ENCODE data around the gene SGMS2.

Gene SGMS2

DNA sequence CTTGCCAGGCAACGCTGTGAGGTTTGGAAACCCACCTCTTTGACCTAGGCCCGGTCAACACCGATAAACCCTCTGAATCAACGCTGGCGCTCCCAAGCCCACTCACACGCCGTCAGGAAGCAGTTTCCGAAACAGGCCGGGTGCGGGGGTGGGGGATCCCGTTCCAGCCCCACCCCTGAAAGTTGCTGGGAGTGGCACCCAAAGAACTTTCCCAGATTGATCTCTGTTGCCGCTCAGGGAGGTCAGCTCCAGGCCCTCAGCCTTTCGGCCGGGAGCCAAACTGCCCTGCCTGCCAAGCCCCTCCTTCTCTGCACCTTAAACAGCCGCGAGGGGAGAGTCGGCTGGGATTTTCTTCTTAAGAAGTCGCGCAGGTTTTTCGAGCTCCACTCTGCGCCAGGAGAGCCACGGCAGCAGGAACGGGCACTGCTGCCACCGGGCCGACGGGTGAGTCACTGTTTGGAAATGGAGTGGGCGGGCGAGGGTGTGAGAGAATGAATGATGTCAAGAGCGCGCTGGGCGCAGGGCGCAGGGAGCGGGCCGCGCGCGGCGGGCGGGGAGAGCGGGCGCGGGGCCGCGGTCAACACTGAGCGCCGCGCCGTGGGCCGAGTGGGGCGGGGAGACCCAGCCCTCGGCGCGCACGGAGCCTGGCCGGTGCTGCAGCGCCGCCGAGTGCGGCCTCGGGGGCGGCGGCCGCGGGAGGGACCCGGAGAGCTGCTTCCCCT is at the start of gene SGMS2:
TSS of gene SGMS2 (plus strand) at position 583 of the 722 bp plus-strand sequence. CDS start 70,622 bp downstream, outside the sequence.
- H3K4me1 ChIP-seq (ENCODE audit: control insufficient read depth, insufficient read depth, low read length), result peaks cover 22% of the 10 kb centered on the region
- H3K36me3 ChIP-seq (ENCODE audit: control insufficient read depth, insufficient read depth, low read length), result no peaks in the 10 kb centered on the region
- H3K4me3 ChIP-seq (ENCODE audit: low read depth, low read length), result peak within 1 kb of the TSS; percentile 68
- peak within 1 kb of the TSS; percentile 38 for H3K9ac ChIP-seq (ENCODE audit: low read depth, low read length)
- peaks cover 94% of the 10 kb centered on the region for H3K27me3 ChIP-seq (ENCODE audit: control insufficient read depth, insufficient read depth, low read length)
- peak within 1 kb of the TSS; percentile 83 for H3K27ac ChIP-seq (ENCODE audit: low read depth, low read length)
- no peaks in the 10 kb centered on the region for H3K9me3 ChIP-seq (ENCODE audit: control insufficient read depth, insufficient read depth, low read length)

DNA sequence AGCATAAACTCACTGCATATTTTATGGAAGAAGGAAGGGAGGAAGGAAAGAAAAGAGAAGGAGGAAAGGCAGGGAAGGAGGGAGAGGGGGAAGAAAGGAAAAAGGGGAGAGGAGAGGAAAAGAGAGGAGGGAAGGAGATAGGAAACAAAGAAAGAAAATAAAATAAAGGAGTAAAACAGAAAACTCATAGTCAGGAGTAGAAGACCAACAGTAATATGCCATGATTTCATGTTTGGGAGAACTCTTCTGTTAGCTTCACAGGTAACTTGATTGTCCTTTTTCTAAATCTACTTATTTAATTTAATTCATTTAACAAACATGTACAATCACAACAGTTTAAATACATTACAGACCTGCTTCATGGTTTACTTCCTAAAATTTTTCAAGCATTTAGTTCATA is 46.8 kb upstream of the SGMS2 start:
- no peaks in the 10 kb centered on the region for H3K4me1 ChIP-seq (ENCODE audit: control insufficient read depth, insufficient read depth, low read length)
- no peak overlapping the region for H3K9ac ChIP-seq (ENCODE audit: low read depth, low read length)
- H3K9me3 ChIP-seq (ENCODE audit: control insufficient read depth, insufficient read depth, low read length), result peaks cover 36% of the 10 kb centered on the region

DNA sequence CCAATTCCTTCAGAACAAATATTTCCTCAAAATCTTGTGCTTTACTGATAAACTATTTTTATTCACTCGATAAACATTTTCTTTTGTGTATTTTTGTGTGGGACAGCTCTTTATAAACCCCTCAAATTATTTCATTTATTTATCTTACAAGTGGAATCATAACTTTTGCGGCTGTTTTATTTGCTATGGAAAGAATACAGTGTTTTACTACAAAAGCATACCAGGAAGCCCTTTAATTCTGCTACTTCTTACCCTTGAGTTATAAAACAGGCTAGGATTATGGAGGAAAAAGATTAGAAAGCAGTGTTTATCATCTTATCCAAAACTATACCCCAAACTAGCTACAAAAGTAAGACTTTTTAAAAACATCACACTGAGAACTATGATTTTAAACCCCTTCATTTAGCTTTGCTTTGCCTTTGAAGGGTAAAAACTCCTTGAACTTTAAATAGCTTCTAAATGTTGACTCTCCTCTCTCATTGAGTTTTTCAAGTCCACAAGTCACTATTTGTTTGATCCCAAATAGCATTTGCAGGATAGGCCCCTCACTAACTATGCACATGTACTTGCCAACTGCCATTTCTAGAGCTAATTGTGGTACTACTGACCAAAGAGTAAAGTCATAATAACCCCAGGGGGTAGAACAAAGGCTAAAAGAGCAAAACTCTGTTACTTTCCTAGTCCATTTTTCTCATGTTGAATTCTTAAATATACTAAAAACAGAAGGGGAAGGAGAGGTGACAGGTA is 45.8 kb upstream of the SGMS2 start:
- H3K4me1 ChIP-seq (ENCODE audit: control insufficient read depth, insufficient read depth, low read length), result no peaks in the 10 kb centered on the region
- H3K27me3 ChIP-seq (ENCODE audit: control insufficient read depth, insufficient read depth, low read length), result no peaks in the 10 kb centered on the region
- H3K9me3 ChIP-seq (ENCODE audit: control insufficient read depth, insufficient read depth, low read length), result peaks cover 34% of the 10 kb centered on the region
- no peak overlapping the region for H3K27ac ChIP-seq (ENCODE audit: low read depth, low read length)
- H3K9ac ChIP-seq (ENCODE audit: low read depth, low read length), result no peak overlapping the region
- no peak overlapping the region; the same call in 1 of the 2 replicates for H3K4me3 ChIP-seq (ENCODE audit: low read depth, low read length)
- no peaks in the 10 kb centered on the region for H3K36me3 ChIP-seq (ENCODE audit: control insufficient read depth, insufficient read depth, low read length)

More for the DNA sequence above, 46.8 kb upstream of the SGMS2 start:
- Histone ChIP-seq H3K4me3 (ENCODE audit: low read depth, low read length) (no peak overlapping the region), H3K27me3 (ENCODE audit: control insufficient read depth, insufficient read depth, low read length) (no peaks in the 10 kb centered on the region), H3K36me3 (ENCODE audit: control insufficient read depth, insufficient read depth, low read length) (no peaks in the 10 kb centered on the region), H3K27ac (ENCODE audit: low read depth, low read length) (no peak overlapping the region)

DNA sequence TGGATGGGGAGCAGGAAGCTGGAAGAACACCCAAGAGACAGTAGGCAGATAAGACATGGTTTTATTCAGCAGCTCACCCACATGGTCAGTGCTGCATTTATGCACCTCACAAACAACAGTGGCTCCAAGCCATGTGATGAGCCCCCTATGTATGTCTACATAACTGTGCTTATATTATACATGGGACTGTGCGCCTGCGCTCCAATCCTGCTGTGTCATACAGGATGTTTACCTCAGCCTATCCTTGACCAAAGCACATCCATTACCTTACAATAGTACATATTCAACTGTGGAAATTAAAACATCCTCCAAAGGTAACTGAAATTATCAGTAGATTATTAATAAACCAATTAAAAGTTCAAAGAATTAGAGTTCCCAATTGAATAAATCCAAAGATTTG is 44.1 kb upstream of the SGMS2 start:
- H3K9ac ChIP-seq (ENCODE audit: low read depth, low read length), result no peak overlapping the region
- no peaks in the 10 kb centered on the region for H3K36me3 ChIP-seq (ENCODE audit: control insufficient read depth, insufficient read depth, low read length)
- H3K9me3 ChIP-seq (ENCODE audit: control insufficient read depth, insufficient read depth, low read length), result peaks cover 34% of the 10 kb centered on the region
- no peaks in the 10 kb centered on the region for H3K27me3 ChIP-seq (ENCODE audit: control insufficient read depth, insufficient read depth, low read length)
- H3K4me1 ChIP-seq (ENCODE audit: control insufficient read depth, insufficient read depth, low read length), result no peaks in the 10 kb centered on the region
- H3K4me3 ChIP-seq (ENCODE audit: low read depth, low read length), result no peak overlapping the region
- H3K27ac ChIP-seq (ENCODE audit: low read depth, low read length), result no peak overlapping the region

DNA sequence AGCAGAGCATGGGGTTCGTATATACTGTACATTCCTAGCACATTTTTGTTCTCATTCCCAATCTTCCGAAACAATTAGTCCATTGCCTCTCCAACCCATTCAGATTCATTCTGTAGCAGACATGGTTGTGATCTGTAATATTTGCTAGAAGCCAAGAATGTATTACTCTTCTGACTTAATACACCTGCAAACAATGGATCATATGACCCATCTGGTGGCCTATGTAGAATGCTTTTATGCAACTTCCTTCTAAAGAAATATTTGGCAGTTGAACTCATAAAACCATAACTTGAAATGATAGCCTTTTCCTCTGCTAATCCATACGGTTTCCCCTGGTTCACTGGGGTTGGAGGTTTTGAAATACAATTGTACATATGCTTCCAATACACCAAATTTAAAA is 32.8 kb upstream of the SGMS2 start:
- Histone ChIP-seq H3K4me3 (ENCODE audit: low read depth, low read length) (no peak overlapping the region), H3K9me3 (ENCODE audit: control insufficient read depth, insufficient read depth, low read length) (peaks cover 17% of the 10 kb centered on the region), H3K4me1 (ENCODE audit: control insufficient read depth, insufficient read depth, low read length) (no peaks in the 10 kb centered on the region), H3K9ac (ENCODE audit: low read depth, low read length) (no peak overlapping the region), H3K36me3 (ENCODE audit: control insufficient read depth, insufficient read depth, low read length) (no peaks in the 10 kb centered on the region), H3K27me3 (ENCODE audit: control insufficient read depth, insufficient read depth, low read length) (no peaks in the 10 kb centered on the region), H3K27ac (ENCODE audit: low read depth, low read length) (no peak overlapping the region)

DNA sequence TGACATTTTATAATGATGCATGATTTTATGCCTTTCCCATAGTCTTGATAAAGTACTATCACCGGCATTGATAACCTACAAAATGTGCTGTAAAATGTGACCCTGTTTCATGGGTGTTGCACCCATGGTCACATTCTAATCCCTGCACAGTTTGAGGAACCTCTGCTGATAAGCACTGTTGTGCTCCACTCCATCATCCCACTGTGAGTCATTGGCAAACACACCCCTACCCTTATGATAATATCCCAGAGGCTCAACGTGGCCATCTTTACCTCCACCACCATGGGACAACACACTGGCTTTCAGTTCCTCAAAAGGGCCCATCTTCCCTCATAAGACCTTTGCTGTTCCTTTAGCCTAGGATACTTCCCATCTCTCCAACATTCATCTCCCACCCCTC is 32.0 kb upstream of the SGMS2 start:
- no peak overlapping the region for H3K9ac ChIP-seq (ENCODE audit: low read depth, low read length)
- no peak overlapping the region for H3K27ac ChIP-seq (ENCODE audit: low read depth, low read length)
- no peaks in the 10 kb centered on the region for H3K36me3 ChIP-seq (ENCODE audit: control insufficient read depth, insufficient read depth, low read length)
- peaks cover 14% of the 10 kb centered on the region for H3K9me3 ChIP-seq (ENCODE audit: control insufficient read depth, insufficient read depth, low read length)
- H3K4me1 ChIP-seq (ENCODE audit: control insufficient read depth, insufficient read depth, low read length), result no peaks in the 10 kb centered on the region
- H3K27me3 ChIP-seq (ENCODE audit: control insufficient read depth, insufficient read depth, low read length), result no peaks in the 10 kb centered on the region
- H3K4me3 ChIP-seq (ENCODE audit: low read depth, low read length), result no peak overlapping the region

DNA sequence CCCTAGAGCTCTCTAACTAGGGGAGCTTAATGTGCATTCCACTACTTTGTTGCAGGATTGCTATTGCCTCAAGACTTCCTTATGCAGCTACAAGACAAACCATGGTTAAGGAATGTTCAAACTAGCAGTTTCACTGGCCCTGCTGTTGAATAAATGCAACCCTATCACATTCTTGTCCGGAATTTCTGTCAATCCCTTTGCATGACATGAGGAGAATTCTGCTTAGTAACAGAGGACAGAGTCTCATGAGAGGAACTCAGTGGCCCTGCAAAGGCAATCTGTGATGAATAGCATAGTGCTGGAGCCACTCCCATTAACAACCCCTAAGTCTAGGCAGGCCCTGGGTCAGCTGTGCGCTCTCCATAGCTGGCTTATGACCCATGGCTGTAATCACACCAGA is 30.7 kb upstream of the SGMS2 start:
- no peaks in the 10 kb centered on the region for H3K36me3 ChIP-seq (ENCODE audit: control insufficient read depth, insufficient read depth, low read length)
- H3K27ac ChIP-seq (ENCODE audit: low read depth, low read length), result no peak overlapping the region
- H3K4me3 ChIP-seq (ENCODE audit: low read depth, low read length), result no peak overlapping the region
- no peaks in the 10 kb centered on the region for H3K4me1 ChIP-seq (ENCODE audit: control insufficient read depth, insufficient read depth, low read length)
- peaks cover 3% of the 10 kb centered on the region; the same call in 1 of the 2 replicates for H3K9me3 ChIP-seq (ENCODE audit: control insufficient read depth, insufficient read depth, low read length)
- no peaks in the 10 kb centered on the region for H3K27me3 ChIP-seq (ENCODE audit: control insufficient read depth, insufficient read depth, low read length)
- no peak overlapping the region for H3K9ac ChIP-seq (ENCODE audit: low read depth, low read length)

DNA sequence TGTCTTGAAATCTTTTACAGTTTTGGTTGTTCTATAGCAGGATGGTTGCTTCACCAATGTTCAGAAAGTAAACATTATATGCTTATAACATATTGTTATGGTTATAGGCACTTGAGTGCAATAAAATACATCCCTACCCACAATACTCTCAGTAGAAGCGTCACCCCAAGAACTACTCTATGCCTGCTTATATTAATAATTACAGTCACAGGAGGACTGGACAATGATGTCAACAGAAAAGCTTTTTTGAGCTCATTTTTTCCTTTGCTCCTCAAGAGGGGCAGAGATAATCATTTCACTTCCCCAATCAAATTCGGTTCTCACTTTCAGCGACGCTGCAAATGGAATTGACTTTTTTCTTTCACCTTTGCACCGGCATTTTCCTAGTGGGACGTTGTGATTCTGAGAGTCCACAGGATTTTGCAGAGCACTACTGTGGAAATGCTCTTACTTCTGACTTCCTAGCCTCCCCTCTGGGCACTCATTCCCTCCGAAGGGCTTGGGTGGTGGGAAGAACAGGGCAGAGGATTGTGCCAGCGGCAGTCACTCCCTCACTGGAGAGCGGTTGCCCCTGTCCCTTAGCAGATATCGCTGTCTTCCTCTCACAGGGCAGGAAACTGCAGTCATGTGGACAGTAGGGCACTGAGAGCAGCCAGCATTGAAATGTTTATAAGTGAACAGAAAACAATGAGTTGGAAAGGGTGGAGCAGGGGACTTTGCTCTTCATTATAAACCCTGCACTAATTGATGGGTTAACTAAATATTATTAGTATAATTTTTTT is 24.9 kb upstream of the SGMS2 start:
- Histone ChIP-seq H3K9me3 (ENCODE audit: control insufficient read depth, insufficient read depth, low read length) (no peaks in the 10 kb centered on the region), H3K27ac (ENCODE audit: low read depth, low read length) (no peak overlapping the region), H3K9ac (ENCODE audit: low read depth, low read length) (no peak overlapping the region), H3K27me3 (ENCODE audit: control insufficient read depth, insufficient read depth, low read length) (no peaks in the 10 kb centered on the region), H3K4me1 (ENCODE audit: control insufficient read depth, insufficient read depth, low read length) (no peaks in the 10 kb centered on the region), H3K36me3 (ENCODE audit: control insufficient read depth, insufficient read depth, low read length) (no peaks in the 10 kb centered on the region), H3K4me3 (ENCODE audit: low read depth, low read length) (no peak overlapping the region)

DNA sequence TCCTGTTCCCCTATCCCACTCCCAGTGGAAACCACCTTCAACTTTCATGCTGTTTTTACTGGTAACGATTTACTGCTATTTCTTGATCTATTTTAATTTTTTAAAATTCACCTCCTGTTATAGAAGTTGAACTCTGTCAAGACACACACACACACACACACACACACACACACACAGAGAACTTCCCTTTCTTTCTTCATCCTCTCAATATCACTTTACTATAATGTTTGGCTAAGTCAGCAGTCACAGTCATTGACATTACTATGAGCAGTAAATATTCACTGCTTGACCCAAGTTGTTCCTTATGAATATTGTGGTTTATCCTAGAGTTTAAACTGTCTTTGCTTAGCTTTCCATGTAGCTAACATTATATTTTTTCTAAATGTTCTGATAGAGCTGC is 24.0 kb upstream of the SGMS2 start:
- Histone ChIP-seq H3K9me3 (ENCODE audit: control insufficient read depth, insufficient read depth, low read length) (no peaks in the 10 kb centered on the region), H3K36me3 (ENCODE audit: control insufficient read depth, insufficient read depth, low read length) (no peaks in the 10 kb centered on the region), H3K9ac (ENCODE audit: low read depth, low read length) (no peak overlapping the region), H3K4me3 (ENCODE audit: low read depth, low read length) (no peak overlapping the region), H3K4me1 (ENCODE audit: control insufficient read depth, insufficient read depth, low read length) (no peaks in the 10 kb centered on the region), H3K27ac (ENCODE audit: low read depth, low read length) (no peak overlapping the region), H3K27me3 (ENCODE audit: control insufficient read depth, insufficient read depth, low read length) (no peaks in the 10 kb centered on the region)

DNA sequence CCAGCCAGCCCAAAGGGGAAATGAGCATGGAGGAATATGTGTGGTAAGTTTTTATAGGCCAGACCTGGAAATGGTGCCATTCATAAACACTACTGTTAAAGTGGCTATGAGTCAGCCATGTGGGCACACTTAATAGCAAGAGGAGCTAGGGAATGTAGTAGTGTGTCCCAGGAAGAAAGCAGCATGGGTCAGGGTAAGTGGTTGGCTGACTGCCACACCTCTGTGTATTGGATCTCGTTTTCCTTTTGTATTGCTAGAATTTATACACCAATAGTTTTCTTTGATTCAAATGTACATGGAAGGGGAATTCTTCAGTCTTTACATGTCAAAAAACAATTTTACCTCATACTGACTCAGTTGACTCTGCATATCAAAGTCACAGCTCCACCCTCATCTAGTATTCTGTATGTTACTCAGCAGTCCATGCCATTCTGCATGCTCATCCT is 22.9 kb upstream of the SGMS2 start:
- Histone ChIP-seq H3K9ac (ENCODE audit: low read depth, low read length) (no peak overlapping the region), H3K27ac (ENCODE audit: low read depth, low read length) (no peak overlapping the region), H3K27me3 (ENCODE audit: control insufficient read depth, insufficient read depth, low read length) (no peaks in the 10 kb centered on the region), H3K4me1 (ENCODE audit: control insufficient read depth, insufficient read depth, low read length) (no peaks in the 10 kb centered on the region), H3K9me3 (ENCODE audit: control insufficient read depth, insufficient read depth, low read length) (no peaks in the 10 kb centered on the region), H3K36me3 (ENCODE audit: control insufficient read depth, insufficient read depth, low read length) (no peaks in the 10 kb centered on the region), H3K4me3 (ENCODE audit: low read depth, low read length) (no peak overlapping the region)

DNA sequence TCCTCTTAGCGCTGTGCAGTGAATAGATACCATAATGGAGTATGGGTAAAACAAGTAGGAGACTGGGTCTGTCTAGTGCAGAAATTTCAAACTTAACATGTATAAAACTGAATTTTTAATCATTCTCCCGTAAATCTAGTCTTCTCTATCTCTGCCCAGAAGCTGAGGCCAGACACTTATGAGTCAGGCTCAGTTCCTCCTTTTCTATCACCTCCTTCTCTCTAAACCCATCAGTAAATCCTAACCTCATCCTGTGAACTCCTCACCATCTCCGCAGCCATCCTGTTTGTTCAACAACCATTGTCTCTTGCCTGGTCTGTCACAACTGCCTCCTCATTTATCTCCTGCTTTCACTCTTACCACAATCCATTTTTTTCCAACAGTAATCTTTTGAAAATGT is 19.8 kb upstream of the SGMS2 start:
- no peak overlapping the region for H3K27ac ChIP-seq (ENCODE audit: low read depth, low read length)
- H3K4me3 ChIP-seq (ENCODE audit: low read depth, low read length), result no peak overlapping the region
- no peaks in the 10 kb centered on the region for H3K36me3 ChIP-seq (ENCODE audit: control insufficient read depth, insufficient read depth, low read length)
- no peaks in the 10 kb centered on the region for H3K4me1 ChIP-seq (ENCODE audit: control insufficient read depth, insufficient read depth, low read length)
- H3K9ac ChIP-seq (ENCODE audit: low read depth, low read length), result no peak overlapping the region
- no peaks in the 10 kb centered on the region for H3K27me3 ChIP-seq (ENCODE audit: control insufficient read depth, insufficient read depth, low read length)
- no peaks in the 10 kb centered on the region for H3K9me3 ChIP-seq (ENCODE audit: control insufficient read depth, insufficient read depth, low read length)

Measured in HUES48 (cell line).